GM19240 (cell line): ENCODE results near the gene CDKL4.
"Not testable (repeated sequence)": the region's sequence is repeated elsewhere in the genome, so short reads cannot be mapped to it uniquely, and the experiment has no call there.

Source experiments
- DNase-seq: peaks from one replicate; pipeline ENCODE4 v3.0.0; 2011; ENCODE audit warnings: low spot score; ENCODE audit not compliant: insufficient read length

The CDKL4 gene

DNA sequence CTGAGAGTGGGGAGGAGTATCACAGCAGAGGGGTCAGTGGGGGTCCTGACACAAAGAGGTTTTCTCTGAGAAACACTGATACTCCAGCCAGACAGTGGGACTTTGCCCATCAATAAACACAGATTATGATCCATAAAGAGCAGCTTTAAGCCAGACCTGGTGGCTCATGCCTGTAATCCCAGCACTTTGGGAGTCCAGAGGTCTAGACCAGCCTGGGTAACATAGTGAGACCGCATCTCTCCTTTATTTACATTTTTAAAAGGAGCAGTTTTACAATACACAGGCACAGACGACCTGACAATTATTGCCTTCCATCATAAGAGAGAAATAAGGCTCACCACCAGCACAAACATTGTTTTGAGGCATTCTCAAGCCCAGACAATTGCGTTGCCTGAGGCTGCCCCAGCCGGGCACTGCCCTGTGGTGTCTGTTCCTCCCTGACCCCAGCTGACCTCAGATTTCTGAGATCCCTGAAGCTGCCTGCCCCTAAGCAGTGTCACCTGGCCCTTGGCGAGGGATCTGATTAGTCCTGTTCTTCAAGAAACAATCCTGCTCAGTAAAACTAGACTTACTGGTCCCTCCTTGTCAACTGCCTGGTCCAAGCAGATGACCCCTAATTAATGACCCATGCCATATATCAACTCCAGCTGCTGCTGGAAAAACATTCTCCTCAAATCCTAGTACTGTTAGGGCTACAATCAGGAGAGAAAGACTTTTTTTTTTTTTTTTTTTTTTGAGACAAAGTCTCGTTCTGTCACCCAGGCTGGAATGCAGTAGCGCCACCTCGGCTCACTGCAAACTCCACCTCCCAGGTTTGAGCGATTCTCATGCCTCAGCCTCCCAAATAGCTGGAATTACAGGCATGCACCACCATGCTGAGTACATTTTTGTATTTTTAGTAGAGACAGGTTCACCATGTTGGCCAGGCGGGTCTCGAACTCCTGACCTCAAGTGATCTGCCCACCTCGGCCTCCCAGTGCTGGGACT, 63.5 kb downstream of the CDKL4 start:
- no peak for DNase-seq

GRCh38 chr2:39178756-39179155, 65.0 kb downstream of the CDKL4 start:
- DNase-seq: no peak

DNA sequence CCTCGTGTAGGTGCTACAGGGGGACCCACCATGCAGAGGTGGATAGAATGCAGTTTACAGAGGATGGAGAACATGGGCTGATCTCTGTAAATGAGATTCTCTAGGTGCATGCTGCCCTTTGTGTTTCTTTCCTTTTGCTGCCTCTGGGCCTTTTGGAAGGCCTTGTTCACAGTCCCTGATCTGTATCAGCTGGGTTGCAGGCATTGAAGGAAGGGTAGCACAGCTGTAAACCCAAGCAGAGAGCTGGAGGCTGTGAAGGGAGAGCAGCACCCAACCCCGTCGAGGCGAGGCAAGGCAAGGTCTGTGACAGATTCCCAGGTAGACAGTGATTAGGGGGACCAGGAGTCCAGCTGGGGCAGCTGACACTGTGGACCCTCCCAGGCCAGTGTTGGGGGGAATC, 66.8 kb downstream of the CDKL4 start:
- DNase-seq: no peak

DNA sequence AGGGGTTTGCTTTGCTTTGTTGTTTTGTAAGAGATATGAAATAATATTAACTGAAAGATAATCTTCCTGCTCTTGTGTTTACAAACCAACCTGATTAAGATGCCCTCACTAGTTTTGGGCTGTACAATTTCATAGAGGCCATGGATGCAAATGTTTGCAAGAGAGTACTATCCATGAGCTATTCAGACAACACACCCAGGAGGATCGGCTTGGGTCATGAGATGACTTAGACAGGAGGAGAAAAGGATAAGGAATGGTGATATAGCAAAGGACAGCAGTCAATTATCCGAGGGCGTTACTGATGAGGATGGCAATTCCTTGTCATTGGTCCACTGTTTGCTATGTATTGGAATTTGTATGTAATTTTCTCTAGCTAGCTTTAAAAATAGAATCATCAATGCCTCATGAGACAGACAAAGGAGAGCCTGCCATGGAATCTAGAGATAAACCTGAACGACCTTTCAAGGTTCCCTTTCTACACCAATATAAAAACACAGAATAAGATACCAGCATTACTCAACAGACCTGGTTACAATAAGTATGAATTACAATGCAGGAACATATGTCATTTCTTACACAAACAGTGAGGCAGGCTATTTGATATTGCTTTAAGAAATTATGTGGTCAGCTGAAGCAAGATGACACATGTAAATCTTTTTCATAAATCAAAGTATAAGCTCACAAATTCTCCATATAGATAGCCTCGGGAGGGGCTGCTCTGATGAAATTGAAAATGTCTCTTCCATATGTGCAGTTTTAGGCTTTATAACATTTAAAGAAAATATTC, 68.6 kb downstream of the CDKL4 start:
- no peak for DNase-seq

GRCh38 chr2:39174022-39174421, 69.7 kb downstream of the CDKL4 start:
- no peak for DNase-seq

- not testable (repeated sequence) for DNase-seq
These were observed 71.6 kb downstream of the CDKL4 start for GRCh38 chr2:39172047-39172706.

DNA sequence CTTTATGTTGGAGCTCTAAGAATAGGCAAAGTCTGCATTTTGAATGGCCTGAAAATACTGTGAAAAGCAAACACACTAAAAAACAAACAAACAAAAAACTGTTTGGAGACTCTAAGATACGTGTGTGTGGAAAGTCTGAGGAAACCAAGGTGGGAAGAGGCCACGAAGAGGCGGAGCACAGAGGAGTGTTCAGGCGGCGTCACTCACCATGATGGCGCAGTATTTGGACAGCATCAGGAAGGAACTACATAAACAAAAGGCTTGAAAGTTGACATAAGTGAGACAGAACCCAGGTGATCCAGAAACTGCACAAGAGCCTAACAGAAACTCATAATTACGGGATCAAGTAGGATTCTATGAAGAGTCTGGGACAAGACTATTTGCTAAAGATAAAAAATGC, 72.1 kb downstream of the CDKL4 start:
- no peak for DNase-seq

DNA sequence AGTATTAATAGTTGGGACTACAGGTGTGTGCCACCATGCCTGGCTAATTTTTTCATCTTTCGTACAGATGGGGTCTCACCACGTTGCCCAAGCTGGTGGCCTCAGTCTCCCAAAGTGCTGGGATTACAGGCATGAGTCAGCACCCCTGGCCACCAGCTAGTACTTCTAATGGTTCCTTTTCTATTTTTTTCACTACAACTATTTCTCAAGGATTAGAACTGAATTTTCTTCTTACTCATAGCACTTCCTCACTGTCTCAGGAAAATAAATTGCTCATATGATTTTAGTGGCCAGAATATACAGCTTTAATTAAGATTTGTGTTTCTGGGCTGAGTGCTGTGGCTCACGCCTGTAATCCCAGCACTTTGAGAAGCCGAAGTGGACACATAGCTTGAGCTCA, 79.7 kb downstream of the CDKL4 start:
- no peak for DNase-seq

DNA sequence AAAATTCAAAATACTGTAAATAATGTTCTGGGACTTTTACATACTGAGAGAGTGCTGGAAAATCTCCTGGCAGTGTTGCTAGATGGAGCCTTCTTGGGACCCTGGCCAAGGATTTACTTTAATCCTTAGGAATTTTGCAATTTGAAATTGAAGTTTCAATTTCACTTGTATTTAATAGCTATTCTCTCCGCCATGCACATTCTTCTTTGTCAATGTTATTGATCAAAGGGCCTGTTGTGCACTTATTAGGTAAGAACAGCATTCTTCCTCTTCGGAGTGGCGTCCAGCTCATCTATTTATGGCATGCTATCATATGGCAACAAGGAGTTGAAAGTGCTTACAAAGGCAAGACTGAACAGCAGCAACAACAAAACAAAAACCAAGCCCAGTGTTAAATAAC, 82.8 kb downstream of the CDKL4 start:
- no peak for DNase-seq

GRCh38 chr2:39159283-39159682, 84.5 kb downstream of the CDKL4 start:
- DNase-seq: no peak

DNA sequence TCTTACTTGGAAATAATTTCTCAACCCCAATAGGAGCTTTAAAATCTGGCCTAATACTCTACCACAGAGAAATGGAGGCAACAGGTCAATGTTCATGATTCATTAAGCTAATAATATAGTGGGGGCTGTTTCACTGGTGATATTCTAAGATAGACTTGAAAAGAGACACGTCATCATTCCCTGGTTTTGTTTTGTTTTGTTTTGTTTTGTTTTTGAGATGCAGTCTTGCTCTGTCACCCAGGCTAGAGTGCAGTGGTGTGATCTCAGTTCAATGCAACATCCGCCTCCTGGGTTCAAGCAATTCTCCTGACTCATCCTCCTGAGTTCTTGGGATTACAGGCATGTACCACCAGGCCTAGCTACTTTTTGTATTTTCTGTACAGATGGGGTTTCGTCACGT, 85.4 kb downstream of the CDKL4 start:
- no peak for DNase-seq

GRCh38 chr2:39156846-39157245, 86.9 kb downstream of the CDKL4 start:
- DNase-seq: no peak

DNA sequence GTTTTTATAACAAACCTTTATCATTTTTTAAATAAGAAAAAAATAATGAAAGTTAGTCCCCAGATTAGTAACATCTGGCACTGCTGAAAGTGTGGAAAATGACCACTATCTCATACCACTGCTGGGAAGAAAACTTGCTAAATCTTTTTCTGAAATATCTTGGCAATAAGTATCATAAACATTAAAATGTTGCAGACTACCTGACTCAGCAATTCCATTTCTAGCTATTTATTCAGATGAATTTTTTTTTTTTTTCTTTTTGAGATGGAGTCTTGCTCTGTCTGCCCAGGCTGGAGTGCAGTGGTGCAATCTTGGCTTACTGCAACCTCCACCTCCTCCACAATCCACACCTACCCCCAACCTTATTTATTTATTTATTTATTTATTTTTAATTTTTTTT, 87.7 kb downstream of the CDKL4 start:
- DNase-seq: no peak

- not testable (repeated sequence) for DNase-seq
These were observed 88.2 kb downstream of the CDKL4 start for GRCh38 chr2:39155573-39155972.

DNA sequence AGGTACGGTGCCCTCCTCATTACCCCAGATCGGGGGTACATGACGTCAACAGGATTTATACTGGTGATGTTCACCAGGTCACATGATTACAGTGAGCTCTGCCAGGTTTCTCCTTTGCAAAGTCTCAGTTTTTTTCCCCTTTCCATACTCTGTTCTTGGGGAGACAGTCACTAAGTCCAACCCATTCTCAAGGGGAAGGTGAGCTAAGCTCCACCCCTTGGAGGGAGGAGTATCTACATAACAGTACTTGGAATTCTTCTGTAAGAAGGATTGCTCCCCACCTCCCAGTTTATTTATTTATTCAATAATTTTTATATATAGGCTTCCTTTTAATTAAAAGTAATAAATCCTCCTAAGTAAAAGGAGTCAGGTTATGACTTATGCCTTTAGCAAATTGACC, 88.8 kb downstream of the CDKL4 start:
- DNase-seq: no peak

GRCh38 chr2:39153312-39153711, 90.5 kb downstream of the CDKL4 start:
- DNase-seq: no peak

GRCh38 chr2:39152504-39152903, 91.3 kb downstream of the CDKL4 start:
- DNase-seq: no peak

DNA sequence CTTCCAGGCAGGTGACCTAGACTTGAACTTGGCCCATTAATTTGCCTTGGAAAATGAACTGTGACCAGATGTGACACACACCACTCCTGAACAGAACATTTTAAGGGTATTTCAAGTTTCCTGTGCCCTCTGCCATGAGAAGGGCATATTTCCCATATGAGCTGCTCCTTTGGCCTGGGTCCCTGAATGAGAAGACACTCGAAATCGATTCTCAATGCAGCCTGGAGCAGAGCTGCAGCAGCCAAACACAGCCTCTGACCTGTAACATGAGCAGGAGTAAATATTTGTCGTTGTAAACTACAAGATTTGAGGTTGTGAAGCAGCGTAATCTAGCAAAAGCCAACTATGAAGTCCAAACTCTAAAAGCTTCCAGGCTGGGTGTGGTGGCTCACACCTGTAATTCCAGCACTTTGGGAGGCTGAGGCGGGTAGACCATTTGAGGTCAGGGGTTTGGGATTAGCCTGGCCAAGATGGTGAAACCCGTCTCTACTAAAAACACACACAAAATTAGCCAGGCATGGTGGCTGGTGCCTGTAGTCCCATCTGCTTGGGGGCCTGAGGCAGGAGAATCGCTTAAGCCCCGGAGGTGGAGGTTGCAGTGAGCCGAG, 92.8 kb downstream of the CDKL4 start:
- DNase-seq: no peak

- no peak for DNase-seq
These were observed 93.6 kb downstream of the CDKL4 start for GRCh38 chr2:39150102-39150562.

- DNase-seq: no peak
These were observed 97.1 kb downstream of the CDKL4 start for GRCh38 chr2:39146630-39147029.

DNA sequence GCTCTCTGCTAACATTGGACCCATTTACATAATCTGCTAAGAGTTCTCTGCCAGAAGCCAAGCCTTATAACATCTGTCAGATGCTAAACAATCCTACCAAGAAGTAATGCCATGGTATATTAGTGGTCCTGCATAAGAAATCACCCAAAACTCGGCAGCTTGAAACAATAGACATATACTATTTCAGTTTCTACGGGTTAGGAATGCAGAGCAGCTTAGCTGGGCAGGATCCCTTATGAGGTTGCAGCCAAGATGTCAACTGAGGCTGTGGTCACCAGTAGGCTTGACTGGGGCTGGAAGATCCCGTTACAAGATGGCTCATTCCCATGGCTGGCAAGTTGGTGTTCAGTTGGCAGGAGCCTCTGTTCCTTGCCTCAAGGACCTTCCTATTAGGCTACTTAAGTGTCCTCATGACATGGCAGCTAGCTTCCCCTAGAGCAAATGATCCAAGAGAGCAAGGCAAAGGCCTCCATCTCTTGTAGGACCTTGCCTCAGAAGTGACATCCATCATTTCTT, 97.8 kb downstream of the CDKL4 start:
- no peak for DNase-seq
